GM18520 (cell line): Measurements from ENCODE around the gene HAX1.
A peak's percentile ranks its signal among the peaks of the same experiment; 100 is the strongest.
"Not testable (repeated sequence)": the region's sequence is repeated elsewhere in the genome, so short reads cannot be mapped to it uniquely, and the experiment has no call there.

Source experiments
- ATAC-seq: cut with Tn5 transposase; IDR thresholded peaks from one replicate; pipeline ENCODE4 v1.9.1; 2021; ENCODE audit not compliant: unreplicated experiment

The HAX1 gene

GRCh38 chr1:154272999-154273563 lies 652 bp downstream of the HAX1 start:
- ATAC-seq: no peak

DNA sequence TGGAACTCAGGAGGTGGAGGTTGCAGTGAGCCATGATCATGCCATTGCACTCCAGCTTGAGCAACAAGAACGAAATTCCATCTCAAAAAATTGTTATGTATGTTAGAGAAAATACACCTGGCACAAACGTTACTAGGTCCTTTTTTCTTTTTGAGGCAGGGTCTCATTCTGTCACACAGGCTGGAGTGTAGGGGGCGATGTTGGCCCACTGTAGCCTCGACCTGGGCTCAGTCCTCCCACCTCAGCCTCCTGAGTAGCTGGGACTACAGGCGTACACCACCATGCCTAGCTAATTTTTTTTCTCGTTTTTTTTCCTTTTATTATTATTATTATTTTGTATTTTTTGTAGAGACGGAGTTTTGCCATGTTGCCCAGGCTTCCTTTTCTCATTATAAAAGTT lies 4.4 kb downstream of the HAX1 start:
- ATAC-seq: no peak

GRCh38 chr1:154287591-154287990 lies 15.2 kb downstream of the HAX1 start:
- ATAC-seq: not testable (repeated sequence)

DNA sequence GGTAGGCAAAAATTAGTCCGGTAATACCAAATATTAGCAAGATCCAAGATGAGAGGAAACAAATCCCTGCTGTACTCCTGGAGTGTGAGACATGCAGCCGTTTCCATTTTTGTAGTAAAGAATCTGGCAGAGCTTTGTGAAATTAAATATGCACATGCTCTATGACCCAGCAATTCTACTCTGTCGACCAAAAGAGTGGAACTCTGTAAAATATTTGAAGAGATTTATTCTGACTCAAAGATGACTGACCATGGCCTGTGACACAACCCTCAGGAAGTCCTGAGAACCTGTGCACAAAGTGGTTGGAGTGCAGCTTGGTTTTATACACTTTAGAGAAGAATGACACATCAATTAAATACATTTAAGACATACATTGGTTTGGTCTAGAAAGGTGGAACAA lies 16.2 kb downstream of the HAX1 start:
- ATAC-seq: no peak

DNA sequence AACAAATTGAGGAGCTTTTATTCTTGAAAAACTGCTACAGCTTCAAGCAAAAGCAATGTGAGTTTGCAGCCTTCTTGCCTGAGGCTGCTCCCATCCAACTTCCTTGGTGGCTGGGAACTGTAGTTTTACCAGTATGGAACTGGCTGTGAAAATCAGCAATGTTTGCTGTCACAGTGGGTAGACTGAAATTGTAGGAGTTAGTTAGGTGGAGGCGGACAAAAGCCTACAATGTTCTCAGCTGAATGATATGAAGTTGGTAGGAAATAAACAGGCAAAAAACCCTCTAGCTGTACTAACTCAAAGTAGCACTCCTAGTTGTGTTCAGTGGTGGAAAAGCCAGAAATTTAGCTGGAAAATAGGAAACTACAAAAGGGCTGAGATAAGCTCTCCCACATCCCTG lies 18.5 kb downstream of the HAX1 start:
- ATAC-seq: no peak

DNA sequence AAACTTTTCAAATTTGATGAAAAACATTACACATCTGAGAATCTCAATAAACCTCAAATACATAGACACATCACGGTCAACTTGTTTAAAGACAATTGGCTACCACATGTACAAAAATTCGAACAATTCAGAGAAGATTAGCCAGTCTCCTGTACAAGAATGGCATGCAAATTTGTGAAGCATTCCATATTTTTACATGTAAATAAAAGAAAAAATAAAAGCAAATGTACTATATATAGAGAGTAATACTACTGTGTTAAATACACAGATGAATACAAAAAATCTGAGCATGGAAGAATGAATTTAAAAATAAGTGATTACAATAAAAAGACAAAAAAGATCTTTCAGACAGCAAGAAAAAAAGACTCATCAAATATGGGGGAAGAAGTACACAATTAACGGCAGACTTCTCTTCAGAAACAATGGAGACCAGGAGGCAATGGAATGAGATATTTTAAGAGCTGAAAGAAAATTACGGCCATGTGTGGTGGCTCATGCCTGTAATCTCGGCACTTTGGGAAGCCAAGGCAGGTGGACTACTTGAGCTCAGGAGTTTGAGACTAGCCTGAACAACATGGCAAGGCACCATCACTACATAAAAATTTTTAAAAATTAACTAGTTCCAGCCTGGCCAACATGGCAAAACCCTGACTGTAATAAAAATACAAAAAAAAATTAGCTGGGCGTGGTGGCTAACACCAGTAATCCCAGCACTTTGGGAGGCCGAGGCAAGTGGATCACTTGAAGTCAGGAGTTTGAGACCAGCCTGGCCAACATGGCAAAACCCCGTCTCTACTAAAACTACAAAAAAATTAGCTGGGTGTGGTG lies 23.2 kb downstream of the HAX1 start:
- no peak for ATAC-seq

GRCh38 chr1:154301582-154301981 lies 29.2 kb downstream of the HAX1 start:
- ATAC-seq: no peak

- peak; percentile 55 for ATAC-seq
Observed at GRCh38 chr1:154304664-154305337, 32.4 kb downstream of the HAX1 start.

DNA sequence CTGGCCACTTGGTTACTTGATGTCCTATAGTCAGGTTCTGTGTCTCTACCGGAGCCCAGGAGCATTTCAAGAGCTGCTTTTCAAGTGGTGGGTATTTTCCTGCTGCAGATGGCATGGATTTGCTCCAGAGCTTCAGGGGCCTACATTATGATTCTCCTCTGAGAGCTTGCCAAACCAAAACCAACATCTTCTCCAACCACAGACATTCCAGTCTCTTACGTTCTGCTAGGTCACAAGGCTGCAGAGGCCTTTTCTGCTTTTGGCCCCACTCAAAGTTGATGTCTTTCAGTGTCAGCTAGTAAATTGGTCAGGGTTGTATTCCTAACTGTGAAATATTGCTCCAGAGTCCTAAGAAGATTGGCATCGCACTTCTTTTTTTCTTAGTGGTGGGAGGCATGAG lies 33.7 kb downstream of the HAX1 start:
- ATAC-seq: no peak

DNA sequence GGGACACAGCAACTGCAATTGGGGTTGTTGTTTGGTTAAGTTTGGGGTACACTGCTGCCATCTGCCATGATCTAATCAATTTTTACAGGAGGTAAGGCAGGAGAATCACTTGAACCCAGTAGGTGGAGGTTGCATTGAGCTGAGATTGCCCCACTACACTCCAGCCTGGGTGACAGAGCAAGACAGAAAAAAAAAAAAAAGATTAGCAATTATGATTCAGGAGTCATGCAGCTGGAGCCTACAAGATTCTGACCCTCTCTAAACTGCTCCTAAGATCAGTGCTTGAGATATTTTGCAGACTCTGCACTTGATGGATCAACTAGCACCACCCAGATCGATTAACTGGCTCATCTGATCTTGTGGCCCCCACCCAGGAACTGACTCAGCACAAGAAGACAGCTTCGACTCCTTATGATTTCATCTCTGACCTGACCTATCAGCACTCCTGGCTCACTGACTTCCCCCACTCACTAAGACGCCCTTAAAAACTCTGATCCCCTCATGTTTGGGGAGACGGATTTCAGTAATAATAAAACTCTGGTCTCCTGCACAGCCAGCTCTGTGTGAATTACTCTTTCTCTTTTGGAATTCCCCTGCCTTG lies 35.3 kb downstream of the HAX1 start:
- ATAC-seq: not testable (repeated sequence)

GRCh38 chr1:154309136-154309535 lies 36.7 kb downstream of the HAX1 start:
- not testable (repeated sequence) for ATAC-seq

- not testable (repeated sequence) for ATAC-seq
Observed at GRCh38 chr1:154312229-154313065, 40.0 kb downstream of the HAX1 start.

DNA sequence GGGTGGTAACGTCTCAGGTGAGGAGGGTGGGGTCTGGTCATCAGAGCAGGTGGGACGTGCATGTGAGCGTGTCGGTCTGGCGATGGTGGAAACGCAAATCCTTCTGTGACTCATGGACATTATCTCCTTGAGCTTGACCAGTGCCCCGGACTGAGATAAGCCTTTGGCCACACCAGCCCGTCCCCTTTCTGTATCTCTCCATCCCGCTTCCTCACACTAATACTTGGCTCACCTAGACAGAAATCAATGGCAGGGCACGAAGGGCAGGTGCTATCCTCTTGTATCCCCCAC lies 40.6 kb downstream of the HAX1 start:
- no peak for ATAC-seq

DNA sequence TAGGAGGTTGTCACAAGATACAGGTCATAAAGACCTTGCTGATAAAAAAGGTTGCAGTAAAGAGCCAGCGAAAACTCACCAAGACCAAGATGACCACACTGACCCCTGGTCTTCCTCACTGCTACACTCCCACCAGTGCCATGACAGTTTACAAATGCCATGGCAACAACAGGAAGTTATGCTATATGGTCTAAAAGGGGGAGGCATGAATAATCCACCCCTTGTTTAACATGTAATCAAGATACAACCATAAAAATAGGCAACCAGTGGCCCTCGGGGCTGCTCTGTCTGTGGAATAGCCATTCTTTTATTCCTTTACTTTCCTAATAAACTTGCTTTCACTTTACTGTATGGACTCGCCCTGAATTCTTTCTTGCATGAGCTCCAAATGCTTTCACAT lies 41.8 kb downstream of the HAX1 start:
- ATAC-seq: not testable (repeated sequence)

DNA sequence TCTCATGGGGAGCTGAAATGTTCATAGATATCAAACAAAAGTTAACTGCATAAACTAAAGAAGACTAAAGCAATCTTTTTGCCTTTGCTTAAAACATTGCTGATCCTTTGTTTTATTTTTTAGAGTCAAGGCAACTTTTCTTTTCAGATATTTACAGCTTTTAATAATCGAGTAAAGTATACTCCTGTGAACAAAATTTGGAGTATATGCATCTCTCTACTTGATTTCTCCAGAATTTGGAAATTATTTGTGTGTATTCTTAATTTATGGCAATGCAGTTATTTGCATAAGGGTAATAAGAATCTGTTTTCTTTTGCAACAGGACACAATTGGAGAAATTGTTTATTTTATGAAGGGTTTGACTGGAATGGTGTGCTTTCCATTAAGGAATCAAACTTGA lies 44.3 kb downstream of the HAX1 start:
- no peak for ATAC-seq

- ATAC-seq: no peak
Observed at GRCh38 chr1:154318386-154318785, 46.0 kb downstream of the HAX1 start.

GRCh38 chr1:154320882-154321608 lies 48.6 kb downstream of the HAX1 start, which contains the start of gene AQP10:
TSS of gene AQP10 (plus strand) at chr1:154321093. CDS start at chr1:154321156, 63 bp downstream.
- no peak for ATAC-seq

- ATAC-seq: not testable (repeated sequence)
Observed at GRCh38 chr1:154321609-154321934, 49.1 kb downstream of the HAX1 start.

DNA sequence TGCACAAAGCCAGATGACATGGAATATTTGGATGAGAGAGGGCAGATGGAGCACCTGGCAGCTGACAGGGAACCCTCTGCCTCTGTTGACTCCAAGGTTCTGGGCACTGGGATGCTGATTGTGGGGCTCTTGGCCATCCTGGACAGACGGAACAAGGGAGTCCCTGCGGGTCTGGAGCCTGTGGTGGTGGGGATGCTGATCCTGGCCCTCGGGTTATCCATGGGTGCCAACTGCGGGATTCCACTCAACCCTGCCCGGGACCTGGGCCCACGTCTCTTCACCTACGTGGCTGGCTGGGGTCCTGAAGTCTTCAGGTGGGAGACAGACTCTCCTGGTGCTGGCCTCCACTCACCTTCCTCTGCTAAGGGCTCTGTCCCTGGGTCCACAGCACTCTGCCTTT lies 51.1 kb downstream of the HAX1 start:
- ATAC-seq: no peak

- ATAC-seq: no peak
Observed at GRCh38 chr1:154324241-154324640, 51.8 kb downstream of the HAX1 start.
